CD4-positive, alpha-beta T cell (primary cell): Measurements from ENCODE around the gene ATXN1. TPM values are rescaled to one million over a fixed set of nuclear protein-coding genes. Genes with fewer than 3 reads are reported as not detected.

ENCODE experiments used
- ATAC-seq: fragments of 200-7000 bp; cut with Tn5 transposase; one replicate; pipeline ENCODE4 v1.10.0; 2022; ENCODE audit warnings: mild to moderate bottlenecking; ENCODE audit not compliant: poor library complexity
- CTCF ChIA-PET: fragments of 350-600 bp; sonication (Branson Sonifier 250); formaldehyde crosslinking; loops from one replicate; lab custom pipeline; 2021; ENCODE audit warnings: antibody characterized with exemption, inconsistent platforms; lab: Charles Lee
- POLR2A ChIA-PET: fragments of 350-600 bp; sonication (Branson Sonifier 250); formaldehyde crosslinking; loops from one replicate; lab custom pipeline; 2021; ENCODE audit warnings: antibody characterized with exemption, inconsistent platforms; lab: Charles Lee
- DNase-seq, 14 experiments: peaks; one replicate each; pipeline ENCODE4 v3.0.0-alpha.2; 2013 to 2020; ENCODE audit warnings: mixed read lengths in 2 of 14
- H3K27ac ChIP-seq, 2 donors: one replicate each; pipeline versions ENCODE4 v1.5.1 to v1.7.0; 2013; ENCODE audit warnings: low read length in 2 of 2, low read depth in 1 of 2, mild to moderate bottlenecking in 1 of 2
- H3K27me3 ChIP-seq, 2 experiments: 1 replicate in 1 of 2; 2 replicates in 1 of 2; pipeline versions ENCODE4 v1.6.1 to v1.7.0; 2013; ENCODE audit warnings: low read length in 2 of 2, control low read depth in 1 of 2, mild to moderate bottlenecking in 1 of 2, moderate library complexity in 1 of 2; ENCODE audit not compliant: insufficient read depth in 2 of 2, control insufficient read depth in 1 of 2
- H3K36me3 ChIP-seq: one replicate; pipeline ENCODE4 v1.6.1; 2013; ENCODE audit warnings: low read length, control low read depth; ENCODE audit not compliant: insufficient read depth
- H3K4me1 ChIP-seq: one replicate; pipeline ENCODE4 v1.6.1; 2013; ENCODE audit warnings: low read length, control low read depth; ENCODE audit not compliant: insufficient read depth
- H3K4me3 ChIP-seq: one replicate; pipeline ENCODE4 v1.5.1; 2013; ENCODE audit warnings: mild to moderate bottlenecking, low read length, moderate library complexity
- H3K9me3 ChIP-seq, 2 experiments: 1 replicate in 1 of 2; 2 replicates in 1 of 2; pipeline versions ENCODE4 v1.6.1 to v1.7.0; 2013; ENCODE audit warnings: low read length in 2 of 2, mild to moderate bottlenecking in 2 of 2, control low read depth in 1 of 2, moderate library complexity in 1 of 2; ENCODE audit not compliant: control insufficient read depth in 1 of 2, insufficient read depth in 1 of 2
- H3K27ac Mint-ChIP-seq: one replicate; pipeline ENCODE4 v1.8.0; 2020; ENCODE audit warnings: mixed read lengths
- H3K27me3 Mint-ChIP-seq: one replicate; pipeline ENCODE4 v1.8.0; 2021; ENCODE audit warnings: mixed read lengths
- H3K36me3 Mint-ChIP-seq: one replicate; pipeline ENCODE4 v1.8.0; 2021; ENCODE audit warnings: low read depth, mixed read lengths
- H3K4me1 Mint-ChIP-seq: one replicate; pipeline ENCODE4 v1.8.0; 2021; ENCODE audit warnings: low read depth, mixed read lengths
- H3K4me3 Mint-ChIP-seq: one replicate; pipeline ENCODE4 v1.8.0; 2020; ENCODE audit warnings: mild to moderate bottlenecking, mixed read lengths
- H3K9me3 Mint-ChIP-seq: one replicate; pipeline ENCODE4 v1.8.0; 2020; ENCODE audit warnings: mixed read lengths
- intact Hi-C, 2 experiments: fragments of 100-400 bp; cut with DNase I in 1 of 2; cut with micrococcal nuclease in 1 of 2; formaldehyde crosslinking; loops; one replicate each; pipeline versions ENCODE4 v1.15.1 to v1.9.0; 2023 to 2025; cut with DNase I, micrococcal nuclease
- total RNA-seq, 174 experiments: library from RNA in 2 of 174; stranded (reverse) in 2 of 174; gene quantifications; one replicate each; pipeline ENCODE4 v1.2.3 and lab custom pipeline; 2021 to 2026
- TF ChIP-seq, protein P1 (sequence below): fragments of 200-600 bp; IDR thresholded peaks from one replicate; pipeline ENCODE4 v1.8.0; 2022; ENCODE audit warnings: antibody characterized with exemption, mild to moderate bottlenecking

Gene ATXN1
- total RNA-seq, 2 experiments from 2014 or later, result 74.2 to 76.7 TPM

DNA sequence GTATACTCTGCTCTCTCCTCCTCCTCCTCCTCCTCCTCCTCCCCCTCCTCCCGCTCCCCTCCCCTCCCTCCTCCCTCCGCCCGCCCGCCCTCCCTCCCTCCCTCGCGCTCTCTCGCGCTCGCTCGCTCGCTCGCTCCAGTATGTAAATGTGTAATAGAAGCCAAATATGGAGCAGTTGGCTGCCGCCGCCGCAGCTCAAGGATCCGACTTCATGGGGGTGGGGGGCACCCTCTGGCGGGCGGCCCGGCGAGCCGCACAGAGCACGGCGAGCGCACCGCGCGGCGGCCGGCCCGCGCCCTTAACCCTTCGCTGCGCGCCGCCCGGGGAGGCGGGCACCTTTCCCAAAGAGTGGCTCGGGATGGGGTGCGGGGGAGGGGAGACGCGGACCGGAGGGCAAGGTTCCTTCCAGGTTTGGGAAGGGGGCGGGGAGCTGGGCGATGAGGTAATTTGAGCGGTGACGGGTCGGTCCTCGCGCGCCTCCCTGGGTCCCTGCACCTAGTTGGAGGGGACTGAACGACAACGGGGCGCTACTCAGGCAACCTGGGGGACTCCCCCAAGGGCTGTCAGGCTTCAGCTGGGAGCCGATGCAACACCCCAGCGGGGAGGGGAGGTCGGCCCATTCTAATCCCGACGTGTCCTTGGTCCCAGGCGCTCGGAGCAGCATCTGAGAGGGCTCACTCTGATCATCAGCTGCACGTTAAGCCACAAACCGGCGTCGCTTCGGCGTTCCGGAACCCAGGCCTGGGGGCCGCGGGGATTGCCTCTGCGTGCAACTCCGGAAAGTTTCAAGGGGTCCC is 409 bp upstream of the ATXN1 start:
- TF ChIP-seq, protein P1, sequence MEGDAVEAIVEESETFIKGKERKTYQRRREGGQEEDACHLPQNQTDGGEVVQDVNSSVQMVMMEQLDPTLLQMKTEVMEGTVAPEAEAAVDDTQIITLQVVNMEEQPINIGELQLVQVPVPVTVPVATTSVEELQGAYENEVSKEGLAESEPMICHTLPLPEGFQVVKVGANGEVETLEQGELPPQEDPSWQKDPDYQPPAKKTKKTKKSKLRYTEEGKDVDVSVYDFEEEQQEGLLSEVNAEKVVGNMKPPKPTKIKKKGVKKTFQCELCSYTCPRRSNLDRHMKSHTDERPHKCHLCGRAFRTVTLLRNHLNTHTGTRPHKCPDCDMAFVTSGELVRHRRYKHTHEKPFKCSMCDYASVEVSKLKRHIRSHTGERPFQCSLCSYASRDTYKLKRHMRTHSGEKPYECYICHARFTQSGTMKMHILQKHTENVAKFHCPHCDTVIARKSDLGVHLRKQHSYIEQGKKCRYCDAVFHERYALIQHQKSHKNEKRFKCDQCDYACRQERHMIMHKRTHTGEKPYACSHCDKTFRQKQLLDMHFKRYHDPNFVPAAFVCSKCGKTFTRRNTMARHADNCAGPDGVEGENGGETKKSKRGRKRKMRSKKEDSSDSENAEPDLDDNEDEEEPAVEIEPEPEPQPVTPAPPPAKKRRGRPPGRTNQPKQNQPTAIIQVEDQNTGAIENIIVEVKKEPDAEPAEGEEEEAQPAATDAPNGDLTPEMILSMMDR, result peak; percentile 5
- peaks cover 65% of the 10 kb centered on the region for H3K4me1 Mint-ChIP-seq
- no peaks in the 10 kb centered on the region for H3K9me3 ChIP-seq
- no peaks in the 10 kb centered on the region for H3K27me3 ChIP-seq
- peaks cover 4% of the 10 kb centered on the region for H3K27me3 Mint-ChIP-seq
- intact Hi-C loops, result loop anchor here (1.0 to 10.0 kb wide), 14 partner anchors 8 to 1503 kb away; partner anchors contain the start of genes NUP153 (in 2 of the 2), DEK (in 1 of the 2), KDM1B (in 1 of the 2) and TPMT (in 1 of the 2)
- H3K4me1 ChIP-seq, result peaks cover 23% of the 10 kb centered on the region
- peak overlapping the region; percentile 99 for H3K4me3 Mint-ChIP-seq
- H3K36me3 Mint-ChIP-seq, result peaks cover 35% of the 10 kb centered on the region
- H3K36me3 ChIP-seq, result no peaks in the 10 kb centered on the region
- no peaks in the 10 kb centered on the region for H3K9me3 Mint-ChIP-seq
- H3K4me3 ChIP-seq, result peak overlapping the region; percentile 72
- ATAC-seq (peak; percentile 58), DNase-seq (peak; percentile 70 to 94 (median 80))
- ChIA-PET POLR2A (interaction anchor here (0.6 to 4.1 kb wide), 33 partner anchors 9 to 945 kb away, joined by 3 to 33 read pairs (median 7); partner anchors contain the start of genes FAM8A1, MYLIP and NUP153), CTCF (interaction anchor here (0.6 to 3.4 kb wide), 30 partner anchors 9 to 631 kb away, joined by 3 to 18 read pairs (median 4); no protein-coding TSS in a partner anchor)
- H3K27ac Mint-ChIP-seq, result peak overlapping the region; percentile 98
- peak overlapping the region; percentile 97 to 98 for H3K27ac ChIP-seq

- intact Hi-C loops, result loop anchor here (2.0 to 10.0 kb wide), 13 partner anchors 21 to 1505 kb away; partner anchors contain the start of genes NUP153 (in 2 of the 2), DEK (in 1 of the 2), KDM1B (in 1 of the 2) and TPMT (in 1 of the 2)
- H3K36me3 Mint-ChIP-seq, result peaks cover 35% of the 10 kb centered on the region
- Histone ChIP-seq H3K4me1 (peaks cover 23% of the 10 kb centered on the region), H3K27me3 (no peaks in the 10 kb centered on the region), H3K36me3 (no peaks in the 10 kb centered on the region), H3K27ac (peak overlapping the region; percentile 91), H3K9me3 (no peaks in the 10 kb centered on the region), H3K4me3 (peak overlapping the region; percentile 91)
- POLR2A ChIA-PET, result interaction anchor here (0.7 to 3.0 kb wide), 12 partner anchors 9 to 346 kb away, joined by 3 to 20 read pairs (median 5); no protein-coding TSS in a partner anchor
- peak; percentile 6 for ATAC-seq
- peak overlapping the region; percentile 99 for H3K4me3 Mint-ChIP-seq
- peak overlapping the region; percentile 98 for H3K27ac Mint-ChIP-seq
- TF ChIP-seq, protein P1, result no peak
- peaks cover 69% of the 10 kb centered on the region for H3K4me1 Mint-ChIP-seq
- H3K9me3 Mint-ChIP-seq, result no peaks in the 10 kb centered on the region
- peak; percentile 49 to 87 (median 70) for DNase-seq
- CTCF ChIA-PET, result interaction anchor here (0.9 to 2.9 kb wide), 6 partner anchors 10 to 428 kb away, joined by 3 to 12 read pairs (median 5); no protein-coding TSS in a partner anchor
- peaks cover 4% of the 10 kb centered on the region for H3K27me3 Mint-ChIP-seq
Measured at GRCh38 chr6:16759646-16760515, 1.4 kb downstream of the ATXN1 start.
